ENCODE data around the gene TTLL11.
"Not testable (repeated sequence)": the region's sequence is repeated elsewhere in the genome, so short reads cannot be mapped to it uniquely, and the experiment has no call there.

TTLL11 gene

GRCh38 chr9:122120316-122121071 is 27.4 kb upstream of the TTLL11 start:
- no peak for TF ChIP-seq GATA1 (IDR thresholded peaks at IDR 0.05; ENCODE audit: low read depth, low read length)
- TF ChIP-seq POLR2A (IDR thresholded peaks at IDR 0.05; ENCODE audit: low read length): no peak
- no peak for DNase-seq

DNA sequence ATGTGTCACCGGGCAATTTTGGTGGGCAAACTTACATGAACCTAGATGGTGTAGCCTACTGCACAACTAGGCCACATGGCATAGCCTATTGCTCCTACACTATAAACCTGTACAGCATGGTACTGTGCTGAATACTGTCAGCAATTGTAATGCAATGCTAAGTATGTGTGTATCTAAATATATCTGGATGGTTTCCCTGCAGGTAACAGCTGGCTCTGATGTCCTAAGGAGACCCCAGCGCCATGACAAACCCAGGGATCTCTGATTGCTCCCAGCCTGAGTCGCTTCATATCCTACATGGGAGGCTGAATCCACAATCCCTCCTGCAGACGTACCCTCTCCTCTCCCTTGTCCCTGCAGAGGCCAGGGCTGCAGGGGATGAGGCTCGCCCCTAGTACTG is 26.6 kb upstream of the TTLL11 start:
- no peak for DNase-seq
- no peak for TF ChIP-seq POLR2A (IDR thresholded peaks at IDR 0.05; ENCODE audit: low read length)
- no peak for TF ChIP-seq GATA1 (IDR thresholded peaks at IDR 0.05; ENCODE audit: low read depth, low read length)

GRCh38 chr9:122119166-122119521 is 26.0 kb upstream of the TTLL11 start:
- TF ChIP-seq POLR2A (IDR thresholded peaks at IDR 0.05; ENCODE audit: low read length) (no peak), GATA1 (IDR thresholded peaks at IDR 0.05; ENCODE audit: low read depth, low read length) (no peak)
- DNase-seq: no peak

DNA sequence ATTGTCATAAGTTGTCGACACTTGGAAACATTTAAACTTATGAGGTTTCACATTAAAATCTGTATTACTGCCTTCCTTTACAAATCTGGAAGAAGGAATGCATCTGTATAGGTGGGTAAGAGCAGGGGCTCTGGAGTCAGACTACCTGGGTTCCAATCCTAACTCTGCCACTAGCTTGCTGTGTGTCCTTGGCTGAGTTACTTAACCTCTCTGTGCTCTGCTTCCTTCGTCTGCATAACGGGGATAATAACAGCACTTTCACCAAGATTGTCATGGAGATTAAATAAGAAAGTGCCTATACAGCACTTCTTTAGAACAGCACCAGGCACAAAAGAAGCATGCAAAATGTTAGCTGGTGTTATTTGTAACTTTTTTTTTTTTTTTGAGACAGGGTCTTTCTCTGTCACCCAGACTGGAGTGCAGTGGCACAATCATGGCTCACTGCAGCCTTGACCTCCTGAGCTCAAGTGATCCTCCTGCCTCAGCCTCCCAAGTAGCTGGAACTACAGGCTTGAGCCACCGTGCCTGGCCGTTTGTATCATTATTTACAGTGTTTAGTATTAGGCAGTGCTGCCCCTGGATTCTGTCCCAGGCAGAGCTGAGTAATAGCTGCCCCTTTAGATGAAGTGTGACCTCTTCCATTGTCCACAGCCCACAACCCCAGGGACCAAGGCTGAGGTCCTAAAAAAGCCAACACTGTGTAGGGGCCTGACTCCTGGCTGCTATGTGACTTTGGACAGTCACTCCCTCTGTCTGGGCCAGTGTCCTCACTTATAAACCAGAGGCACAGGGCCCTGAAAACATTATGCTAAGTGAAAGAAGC is 25.4 kb upstream of the TTLL11 start:
- TF ChIP-seq POLR2A (IDR thresholded peaks at IDR 0.05; ENCODE audit: low read length): no peak
- no peak for TF ChIP-seq GATA1 (IDR thresholded peaks at IDR 0.05; ENCODE audit: low read depth, low read length)
- DNase-seq: no peak

- not testable (repeated sequence) for DNase-seq
Observed at GRCh38 chr9:122117241-122117640, 24.1 kb upstream of the TTLL11 start.

GRCh38 chr9:122116448-122117173 is 23.5 kb upstream of the TTLL11 start:
- TF ChIP-seq GATA1 (IDR thresholded peaks at IDR 0.05; ENCODE audit: low read depth, low read length) (no peak), POLR2A (IDR thresholded peaks at IDR 0.05; ENCODE audit: low read length) (no peak)
- DNase-seq: no peak

DNA sequence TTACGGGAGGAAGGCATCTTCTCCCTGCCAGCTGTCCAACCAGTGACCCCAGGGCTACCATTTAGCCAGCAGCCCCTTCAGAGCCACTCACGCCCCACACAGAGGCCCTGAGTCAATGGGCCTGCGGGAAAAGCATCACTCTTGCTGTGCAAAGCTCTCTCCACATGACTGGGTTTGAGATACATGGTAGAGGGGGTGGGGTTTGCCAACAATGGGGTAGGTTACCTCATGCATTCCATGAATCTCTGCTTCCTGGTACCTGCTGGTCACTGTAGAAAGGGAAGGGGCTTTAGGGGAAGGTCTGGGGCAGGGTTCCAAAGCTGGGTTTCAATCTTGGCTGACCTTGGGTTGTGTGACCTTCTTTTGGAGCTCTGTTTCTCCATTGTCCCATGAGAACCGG is 22.9 kb upstream of the TTLL11 start:
- no peak for DNase-seq
- no peak for TF ChIP-seq POLR2A (IDR thresholded peaks at IDR 0.05; ENCODE audit: low read length)
- no peak for TF ChIP-seq GATA1 (IDR thresholded peaks at IDR 0.05; ENCODE audit: low read depth, low read length)

- DNase-seq: no peak
- TF ChIP-seq GATA1 (IDR thresholded peaks at IDR 0.05; ENCODE audit: low read depth, low read length): no peak
- TF ChIP-seq POLR2A (IDR thresholded peaks at IDR 0.05; ENCODE audit: low read length): no peak
Observed at GRCh38 chr9:122115176-122116035, 22.3 kb upstream of the TTLL11 start.

- TF ChIP-seq POLR2A (IDR thresholded peaks at IDR 0.05; ENCODE audit: low read length) (no peak), GATA1 (IDR thresholded peaks at IDR 0.05; ENCODE audit: low read depth, low read length) (no peak)
- DNase-seq: no peak
Observed at GRCh38 chr9:122113574-122113973, 20.5 kb upstream of the TTLL11 start.

DNA sequence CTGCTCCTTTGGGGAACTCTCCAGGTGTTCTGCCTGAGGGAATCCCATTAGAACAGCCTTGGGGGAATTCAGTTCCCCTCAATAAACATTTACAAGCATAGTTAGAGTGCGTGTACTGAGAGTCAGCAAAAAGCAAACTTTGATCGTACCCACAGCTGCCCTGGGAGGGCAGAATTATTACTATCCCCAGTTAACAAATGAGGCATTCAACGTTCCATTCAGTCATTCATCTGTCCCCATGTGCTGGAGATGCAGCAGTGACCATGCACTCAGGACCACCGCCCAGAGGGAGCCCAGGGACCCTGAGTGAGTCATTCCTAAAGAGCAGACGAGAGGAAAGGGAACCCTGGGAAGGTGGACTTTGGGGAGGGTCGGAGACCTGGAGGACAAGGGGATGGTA is 19.1 kb upstream of the TTLL11 start:
- TF ChIP-seq GATA1 (IDR thresholded peaks at IDR 0.05; ENCODE audit: low read depth, low read length) (no peak), POLR2A (IDR thresholded peaks at IDR 0.05; ENCODE audit: low read length) (no peak)

DNA sequence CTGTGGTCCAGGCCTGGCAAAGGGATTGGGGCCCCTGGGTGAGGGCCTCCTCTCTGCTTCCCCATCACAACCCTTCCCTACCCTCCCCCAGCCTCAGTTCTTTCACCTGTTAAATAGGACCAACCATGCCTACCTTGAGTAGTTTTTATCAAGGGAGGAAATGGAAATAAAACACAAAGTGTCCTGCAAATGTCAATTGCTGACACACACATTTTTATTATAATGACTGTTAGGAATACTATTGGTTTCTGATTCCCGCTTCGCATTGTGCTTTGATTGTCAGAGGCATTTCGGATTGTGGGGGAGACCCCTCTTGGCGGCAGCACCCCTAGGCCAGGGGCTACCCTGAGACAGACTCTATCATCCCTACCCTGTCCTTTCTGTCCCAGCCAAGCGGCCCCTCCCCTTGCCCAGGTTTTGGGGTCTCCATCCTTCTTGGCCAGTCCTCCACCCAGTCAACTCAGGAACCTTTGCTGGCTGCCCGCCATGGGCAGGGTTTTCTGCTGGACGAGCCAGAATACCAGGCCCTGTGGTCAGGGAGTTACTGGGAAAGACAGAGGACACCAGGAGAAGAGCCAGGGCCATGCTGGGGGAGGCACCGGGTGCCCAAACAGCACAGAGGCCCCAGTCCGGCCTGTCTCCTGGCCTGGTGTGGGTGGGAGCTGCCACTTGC is 18.4 kb upstream of the TTLL11 start:
- no peak for DNase-seq
- TF ChIP-seq GATA1 (IDR thresholded peaks at IDR 0.05; ENCODE audit: low read depth, low read length) (no peak), POLR2A (IDR thresholded peaks at IDR 0.05; ENCODE audit: low read length) (no peak)

More for the DNA sequence above, 19.1 kb upstream of the TTLL11 start:
- no peak for DNase-seq

DNA sequence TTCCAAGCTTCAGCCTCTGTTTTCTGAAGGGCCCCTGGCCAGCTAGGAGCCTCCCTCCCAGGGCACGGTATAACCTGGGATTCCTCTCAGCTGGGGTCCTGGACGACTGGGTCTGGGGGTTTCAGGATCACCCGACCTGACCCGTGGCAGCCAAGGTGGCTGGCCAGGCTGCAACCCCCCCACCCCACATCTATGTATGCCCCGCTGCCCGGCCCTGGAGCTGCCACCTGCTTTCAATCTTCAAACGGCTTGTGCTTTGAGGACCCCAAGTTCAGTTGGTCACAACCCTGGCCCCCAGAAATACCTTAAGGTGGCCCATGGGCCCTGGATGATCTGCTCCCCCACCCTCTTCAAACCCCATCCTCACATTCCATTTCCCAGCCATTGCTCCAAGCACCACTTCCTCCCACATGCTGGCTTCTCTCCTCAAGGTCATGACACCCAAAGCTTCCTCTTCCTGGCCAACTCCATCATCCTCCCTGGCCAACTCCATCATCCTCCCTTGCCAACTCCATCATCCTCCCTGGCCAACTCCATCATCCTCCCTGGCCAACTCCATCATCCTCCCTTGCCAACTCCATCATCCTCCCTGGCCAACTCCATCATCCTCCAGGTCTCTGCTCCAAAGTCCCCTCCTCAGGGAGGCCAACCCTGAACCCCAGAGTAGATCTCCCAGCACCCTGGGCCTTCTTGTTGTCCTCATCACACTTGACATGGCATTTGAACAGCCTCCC is 17.2 kb upstream of the TTLL11 start:
- no peak for DNase-seq
- no peak for TF ChIP-seq POLR2A (IDR thresholded peaks at IDR 0.05; ENCODE audit: low read length)
- no peak for TF ChIP-seq GATA1 (IDR thresholded peaks at IDR 0.05; ENCODE audit: low read depth, low read length)
